LNCAP (cell line): ENCODE results near the gene SHISA2.

Experiments used
- CTCF ChIP-seq: fragments of 450-650 bp; IDR thresholded peaks from 2 replicates; pipeline ENCODE4 v1.5.1; 2017; ENCODE audit warnings: mild to moderate bottlenecking

The SHISA2 gene

GRCh38 chr13:26041444-26041843, 10.4 kb downstream of the SHISA2 start:
- no peak for TF ChIP-seq CTCF

- no peak for TF ChIP-seq CTCF
These were observed 12.8 kb downstream of the SHISA2 start for GRCh38 chr13:26038931-26039475.

- peak; percentile 48 for TF ChIP-seq CTCF
These were observed 14.5 kb downstream of the SHISA2 start for GRCh38 chr13:26037302-26037701.

- no peak for TF ChIP-seq CTCF
These were observed 15.4 kb downstream of the SHISA2 start for GRCh38 chr13:26036383-26036782.

GRCh38 chr13:26034018-26034417, 17.8 kb downstream of the SHISA2 start:
- TF ChIP-seq CTCF: no peak

- TF ChIP-seq CTCF: no peak
These were observed 21.5 kb downstream of the SHISA2 start for GRCh38 chr13:26030331-26030730.

GRCh38 chr13:26029581-26030136, 22.2 kb downstream of the SHISA2 start:
- TF ChIP-seq CTCF: no peak

GRCh38 chr13:26026211-26026610, 25.6 kb downstream of the SHISA2 start:
- no peak for TF ChIP-seq CTCF
